Measurements from ENCODE around the gene KRT80. TPM values are rescaled to one million over a fixed set of nuclear protein-coding genes. Genes with fewer than 3 reads are reported as not detected.

KRT80 gene
- total RNA-seq, 4 donors from 2014 or later, result not detected

DNA sequence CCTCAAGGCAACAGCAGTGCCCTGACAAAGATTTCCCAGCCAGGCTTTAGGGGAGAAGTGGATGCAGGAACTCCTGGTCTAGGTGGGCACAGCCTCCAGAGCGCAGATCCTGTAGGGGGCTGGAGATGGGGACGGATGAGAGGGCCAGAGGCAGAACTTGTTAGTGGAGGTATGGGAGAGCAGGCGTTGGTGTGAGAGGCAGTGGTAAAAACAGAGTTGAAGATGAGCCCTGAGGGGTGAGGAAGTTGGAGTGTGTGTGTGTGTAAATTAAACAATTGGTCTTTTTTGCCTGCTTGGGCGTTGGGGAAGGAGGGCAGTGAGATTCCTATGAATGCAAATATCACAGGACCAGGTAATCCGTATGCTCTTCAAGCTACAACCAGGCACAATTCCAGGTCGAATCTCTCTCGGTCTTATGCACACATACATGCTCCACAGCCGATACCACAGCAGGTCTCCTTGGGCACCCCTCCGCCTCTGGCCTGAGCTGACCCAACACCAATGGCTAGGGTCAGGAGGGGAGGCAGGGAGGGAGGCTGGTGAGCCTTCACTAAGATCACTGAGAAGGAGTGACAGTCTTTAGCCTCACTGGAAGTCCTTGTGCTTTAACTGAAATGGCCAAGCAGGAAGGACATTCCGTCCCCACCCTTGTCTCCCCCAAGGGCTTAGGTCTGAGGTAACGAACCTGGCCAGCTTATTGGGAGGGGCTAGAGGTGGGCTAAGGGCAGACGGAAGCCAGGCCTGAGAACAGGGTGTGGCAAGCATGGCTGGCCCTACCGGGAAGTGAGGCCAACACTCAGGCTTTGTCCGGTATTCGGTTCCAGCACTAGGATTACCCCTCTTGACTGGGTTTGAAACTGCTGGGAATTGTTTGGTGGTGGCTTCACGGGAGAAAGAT lies 39.7 kb upstream of the KRT80 start:
- TF ChIP-seq, protein P1, sequence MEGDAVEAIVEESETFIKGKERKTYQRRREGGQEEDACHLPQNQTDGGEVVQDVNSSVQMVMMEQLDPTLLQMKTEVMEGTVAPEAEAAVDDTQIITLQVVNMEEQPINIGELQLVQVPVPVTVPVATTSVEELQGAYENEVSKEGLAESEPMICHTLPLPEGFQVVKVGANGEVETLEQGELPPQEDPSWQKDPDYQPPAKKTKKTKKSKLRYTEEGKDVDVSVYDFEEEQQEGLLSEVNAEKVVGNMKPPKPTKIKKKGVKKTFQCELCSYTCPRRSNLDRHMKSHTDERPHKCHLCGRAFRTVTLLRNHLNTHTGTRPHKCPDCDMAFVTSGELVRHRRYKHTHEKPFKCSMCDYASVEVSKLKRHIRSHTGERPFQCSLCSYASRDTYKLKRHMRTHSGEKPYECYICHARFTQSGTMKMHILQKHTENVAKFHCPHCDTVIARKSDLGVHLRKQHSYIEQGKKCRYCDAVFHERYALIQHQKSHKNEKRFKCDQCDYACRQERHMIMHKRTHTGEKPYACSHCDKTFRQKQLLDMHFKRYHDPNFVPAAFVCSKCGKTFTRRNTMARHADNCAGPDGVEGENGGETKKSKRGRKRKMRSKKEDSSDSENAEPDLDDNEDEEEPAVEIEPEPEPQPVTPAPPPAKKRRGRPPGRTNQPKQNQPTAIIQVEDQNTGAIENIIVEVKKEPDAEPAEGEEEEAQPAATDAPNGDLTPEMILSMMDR (IDR thresholded peaks at IDR 0.05; ENCODE audit: low read depth), result no peak

DNA sequence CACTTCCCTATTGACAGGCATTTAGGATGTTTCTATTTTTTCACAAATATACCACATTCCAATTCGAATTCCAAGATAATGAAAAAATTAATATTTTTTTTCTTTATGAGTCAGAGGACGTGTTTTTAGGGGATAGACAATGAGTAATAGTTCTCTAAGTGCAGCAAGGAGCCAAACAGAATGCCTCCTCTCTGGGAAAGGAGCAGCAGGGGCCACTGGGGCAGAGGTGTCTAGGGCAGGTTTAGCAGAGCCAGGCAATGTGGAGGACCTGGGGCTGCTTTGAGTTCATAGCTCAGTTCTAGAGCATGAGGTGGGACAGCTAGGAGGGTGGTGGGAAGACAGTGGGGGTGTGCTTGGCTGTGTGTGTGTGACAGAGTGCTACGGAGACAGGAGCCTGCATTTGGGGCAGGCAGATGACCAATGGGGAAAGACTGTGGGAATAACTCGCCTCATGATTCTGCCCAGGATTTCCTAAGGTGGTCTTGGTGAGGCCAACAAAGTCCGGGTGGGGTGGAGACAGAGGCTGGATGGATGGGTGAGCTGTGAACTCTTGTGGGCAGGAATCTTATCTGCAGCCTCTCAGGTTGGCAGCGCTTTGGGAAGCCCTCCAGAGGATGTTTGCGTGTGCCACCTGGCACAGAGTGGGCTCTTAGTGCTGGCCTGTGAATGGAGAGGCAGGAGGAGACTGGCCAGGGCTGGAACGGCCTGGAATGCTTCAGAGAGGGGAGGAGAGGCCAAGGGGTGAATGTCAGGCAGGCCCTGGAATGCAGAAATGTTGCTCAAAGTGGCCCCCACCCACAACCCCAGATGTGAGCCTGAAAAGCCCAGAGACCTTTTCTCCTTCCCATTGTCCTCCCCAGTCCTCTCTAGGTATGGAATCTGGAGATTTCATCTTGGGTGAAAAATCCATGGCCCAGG lies 38.8 kb upstream of the KRT80 start:
- TF ChIP-seq, protein P1 (IDR thresholded peaks at IDR 0.05; ENCODE audit: low read depth), result no peak

GRCh38 chr12:52229836-52230343 lies 38.1 kb upstream of the KRT80 start:
- TF ChIP-seq, protein P1 (IDR thresholded peaks at IDR 0.05; ENCODE audit: low read depth), result no peak

DNA sequence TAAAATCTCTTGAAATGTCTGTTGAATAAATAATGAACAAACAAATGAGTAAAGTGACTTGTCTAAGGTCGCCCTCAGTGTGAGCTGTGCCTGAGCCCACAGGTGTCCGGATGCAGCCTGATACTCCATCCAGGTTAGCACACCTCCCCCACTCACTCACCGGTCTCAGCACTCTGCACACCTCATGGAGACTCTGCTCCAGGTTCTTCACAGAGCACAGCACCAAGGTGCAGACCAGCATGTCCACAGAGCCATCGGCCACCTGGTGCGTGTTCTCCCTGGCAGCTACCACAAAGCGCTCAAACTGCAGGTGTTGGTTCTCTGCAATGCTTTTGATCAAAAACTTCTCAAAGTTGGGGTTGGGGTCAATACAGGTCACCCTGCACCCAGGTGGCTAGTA lies 37.1 kb upstream of the KRT80 start:
- TF ChIP-seq, protein P1 (IDR thresholded peaks at IDR 0.05; ENCODE audit: low read depth), result no peak

DNA sequence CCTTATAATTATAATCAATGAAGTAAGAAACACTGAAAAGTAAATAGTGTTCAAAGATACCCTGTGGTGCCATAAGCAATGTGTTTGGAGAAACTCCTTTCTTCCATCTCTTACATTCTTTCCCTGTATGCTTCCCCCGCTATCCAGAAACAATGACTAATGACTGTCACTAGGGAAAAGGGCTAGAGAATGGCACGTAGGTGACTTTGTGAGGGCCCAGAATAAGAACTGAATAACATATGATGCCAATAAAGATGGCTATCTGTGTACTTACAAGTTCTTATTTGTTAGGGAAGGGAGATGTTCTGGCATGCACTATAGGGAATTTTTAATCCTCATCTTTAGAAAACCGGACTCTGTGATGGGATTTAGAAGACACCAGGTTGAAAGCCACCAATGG lies 36.6 kb upstream of the KRT80 start:
- TF ChIP-seq, protein P1 (IDR thresholded peaks at IDR 0.05; ENCODE audit: low read depth), result no peak

GRCh38 chr12:52227606-52228166 lies 35.9 kb upstream of the KRT80 start:
- TF ChIP-seq, protein P1 (IDR thresholded peaks at IDR 0.05; ENCODE audit: low read depth), result no peak
